ENCODE results near the gene SMARCA1. TPM values are rescaled to one million over a fixed set of nuclear protein-coding genes. Genes with fewer than 3 reads are reported as not detected.

Gene SMARCA1
- total RNA-seq, 8 experiments from 2014 or later, result 27.6 to 68.7 (median 40.6) TPM

DNA sequence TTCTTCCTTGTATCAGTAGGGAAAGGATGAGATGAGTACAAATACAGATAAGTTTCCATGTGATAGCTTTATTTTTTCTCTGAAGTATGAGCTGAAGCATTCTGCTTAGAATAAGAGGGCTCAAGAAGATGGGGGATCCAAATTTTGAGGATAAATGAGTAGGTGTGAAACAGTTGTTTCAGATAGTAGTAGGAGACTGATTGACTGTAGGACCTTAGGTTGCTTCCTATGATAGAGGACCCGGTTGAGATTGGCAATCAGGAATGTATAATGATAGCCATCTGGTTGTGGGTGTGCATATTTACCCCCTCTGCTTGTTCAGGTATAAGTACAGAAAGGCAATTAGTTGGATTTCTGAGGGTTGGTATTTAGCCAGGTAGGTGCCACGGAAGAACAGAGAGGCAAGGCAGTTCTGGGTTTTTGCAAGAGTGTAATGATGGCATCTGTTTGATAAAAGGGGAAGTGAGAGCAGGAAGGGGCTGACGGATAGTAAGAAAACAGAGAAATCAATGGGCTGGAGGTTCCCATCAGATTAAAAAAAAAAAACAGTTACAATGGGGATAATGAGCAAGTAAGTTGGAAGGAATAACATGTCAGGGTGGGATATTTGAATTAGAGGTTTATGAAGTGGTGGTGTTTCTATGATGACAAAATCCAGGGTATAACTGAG is 30.5 kb upstream of the SMARCA1 start:
- Histone ChIP-seq H3K27ac (no peak overlapping the region), H3K4me3 (no peak overlapping the region), H3K4me1 (replicated peaks in 1 of 2) (no peaks in the 10 kb centered on the region)
- WGBS, 10 experiments, result 62 to 100% (median 100%) methylated on average over 1 to 3 of the region's 3 CpGs; no CpG with 5 or more reads in 4 of the 10 experiments
- in situ Hi-C loops (cut with MboI; ENCODE audit: low pct_unique_long_range_greater_than_20kb in 2 of 9, low sequenced_read_pairs in 9 of 9, unreplicated experiment in 9 of 9), result no loop called here
- no peak for ATAC-seq (replicated peaks in 6 of 8)

DNA sequence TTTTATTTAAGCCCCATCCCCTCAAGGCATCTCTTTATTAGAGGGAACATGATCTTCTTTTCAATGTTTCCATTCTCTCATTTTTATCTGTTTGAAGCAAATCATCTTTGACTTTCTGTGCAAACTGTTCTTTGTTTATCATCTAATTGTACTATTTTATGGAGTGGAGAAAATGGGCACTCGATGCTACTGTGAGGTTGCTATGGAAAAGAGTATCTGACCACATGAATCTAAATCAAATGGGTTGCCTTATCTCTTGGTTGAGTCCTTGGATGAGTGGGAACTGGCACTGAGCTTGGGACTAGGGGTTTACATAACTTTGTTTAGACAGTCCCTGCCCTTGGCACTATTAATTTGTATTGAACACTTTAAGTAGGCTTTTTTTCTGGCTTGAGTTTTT is 25.8 kb upstream of the SMARCA1 start:
- ATAC-seq (replicated peaks in 6 of 8), result peak in 1 of 8 experiments; percentile 29

DNA sequence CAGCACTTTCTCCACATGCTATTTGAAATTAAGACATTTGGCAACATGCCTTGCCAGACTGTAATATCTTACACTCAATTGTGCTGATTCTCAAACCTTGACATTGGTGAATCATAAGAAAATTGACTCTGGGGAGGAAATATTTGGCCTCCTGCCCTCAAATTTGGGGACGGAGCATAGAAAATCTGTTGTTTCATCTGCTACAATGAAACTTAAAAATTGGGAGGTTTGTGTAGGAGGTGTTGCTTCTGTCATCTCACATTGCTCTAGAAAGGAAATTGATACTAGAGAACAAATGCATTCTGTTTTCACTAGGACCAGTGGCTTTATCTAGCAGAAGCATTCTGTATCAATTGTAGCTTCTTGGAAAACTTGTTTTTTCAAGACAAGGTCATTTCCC is 22.1 kb upstream of the SMARCA1 start:
- H3K27ac ChIP-seq, result no peak overlapping the region
- H3K4me1 ChIP-seq (replicated peaks in 1 of 2), result peaks cover 0 to 4% of the 10 kb centered on the region in 2 donors
- no peak overlapping the region for H3K4me3 ChIP-seq
- ATAC-seq (replicated peaks in 6 of 8), result no peak
- WGBS, 10 experiments, result 83 to 100% methylated on average over 1 of the region's 1 CpG; no CpG with 5 or more reads in 8 of the 10 experiments
- in situ Hi-C loops (cut with MboI; ENCODE audit: low pct_unique_long_range_greater_than_20kb in 2 of 9, low sequenced_read_pairs in 9 of 9, unreplicated experiment in 9 of 9), result no loop called here

More for the DNA sequence above, 25.8 kb upstream of the SMARCA1 start:
- no peak overlapping the region for H3K27ac ChIP-seq
- H3K4me1 ChIP-seq (replicated peaks in 1 of 2), result no peaks in the 10 kb centered on the region
- in situ Hi-C loops (cut with MboI; ENCODE audit: low pct_unique_long_range_greater_than_20kb in 2 of 9, low sequenced_read_pairs in 9 of 9, unreplicated experiment in 9 of 9), result no loop called here
- no peak overlapping the region for H3K4me3 ChIP-seq
- 13 to 100% (median 20%) methylated on average over 1 of the region's 1 CpG; no CpG with 5 or more reads in 5 of the 10 experiments for WGBS, 10 experiments

- Histone ChIP-seq H3K4me1 (replicated peaks in 1 of 2) (peaks cover 0 to 5% of the 10 kb centered on the region in 2 donors), H3K27ac (no peak overlapping the region), H3K4me3 (no peak overlapping the region)
- in situ Hi-C loops (cut with MboI; ENCODE audit: low pct_unique_long_range_greater_than_20kb in 2 of 9, low sequenced_read_pairs in 9 of 9, unreplicated experiment in 9 of 9), result no loop called here
- WGBS, 10 experiments, result 27 to 83% (median 75%) methylated on average over 1 to 2 of the region's 2 CpGs; no CpG with 5 or more reads in 5 of the 10 experiments
- no peak for ATAC-seq (replicated peaks in 6 of 8)
Measured at GRCh38 chrX:129544780-129545179, 21.5 kb upstream of the SMARCA1 start.

- Histone ChIP-seq H3K4me3 (peak overlapping the region; percentile 59 to 100 (median 70)), H3K4me1 (replicated peaks in 1 of 2) (peaks cover 0 to 9% of the 10 kb centered on the region in 2 donors), H3K27ac (no peak overlapping the region)
- WGBS, 10 experiments, result 0 to 50% (median 9%) methylated on average over 1 of the region's 14 CpGs; no CpG with 5 or more reads in 7 of the 10 experiments
- peak; percentile 38 to 65 (median 55) for ATAC-seq (replicated peaks in 6 of 8)
- in situ Hi-C loops (cut with MboI; ENCODE audit: low pct_unique_long_range_greater_than_20kb in 2 of 9, low sequenced_read_pairs in 9 of 9, unreplicated experiment in 9 of 9), result no loop called here
Measured at GRCh38 chrX:129540722-129541184, 17.5 kb upstream of the SMARCA1 start.

GRCh38 chrX:129540068-129540653 is 16.9 kb upstream of the SMARCA1 start, which contains the start of gene OCRL:
OCRL (plus strand) TSS chrX:129540259; CDS start chrX:129540440, 181 bp downstream.
- 20% methylated on average over 3 of the region's 60 CpGs; no CpG with 5 or more reads in 9 of the 10 experiments for WGBS, 10 experiments
- H3K4me3 ChIP-seq, result peak within 1 kb of the TSS; percentile 59 to 100 (median 70)
- peaks cover 0 to 9% of the 10 kb centered on the region in 2 donors for H3K4me1 ChIP-seq (replicated peaks in 1 of 2)
- peak; percentile 88 to 99 (median 94) for ATAC-seq (replicated peaks in 6 of 8)
- in situ Hi-C loops (cut with MboI; ENCODE audit: low pct_unique_long_range_greater_than_20kb in 2 of 9, low sequenced_read_pairs in 9 of 9, unreplicated experiment in 9 of 9), result no loop called here
- H3K27ac ChIP-seq, result peak within 1 kb of the TSS; percentile 85 to 89

- peak in 1 of 8 experiments; percentile 42 for ATAC-seq (replicated peaks in 6 of 8)
- in situ Hi-C loops (cut with MboI; ENCODE audit: low pct_unique_long_range_greater_than_20kb in 2 of 9, low sequenced_read_pairs in 9 of 9, unreplicated experiment in 9 of 9), result no loop called here
- Histone ChIP-seq H3K4me1 (replicated peaks in 1 of 2) (peaks cover 0 to 5% of the 10 kb centered on the region in 2 donors), H3K27ac (no peak overlapping the region), H3K4me3 (no peak overlapping the region)
- 20 to 92% (median 60%) methylated on average over 1 to 4 of the region's 4 CpGs; no CpG with 5 or more reads in 4 of the 10 experiments for WGBS, 10 experiments
Measured at GRCh38 chrX:129534816-129535578, 11.7 kb upstream of the SMARCA1 start.

GRCh38 chrX:129531132-129531531 is 7.8 kb upstream of the SMARCA1 start:
- in situ Hi-C loops (cut with MboI; ENCODE audit: low pct_unique_long_range_greater_than_20kb in 2 of 9, low sequenced_read_pairs in 9 of 9, unreplicated experiment in 9 of 9), result no loop called here
- ATAC-seq (replicated peaks in 6 of 8), result no peak
- 0 to 80% methylated on average over 1 of the region's 1 CpG; no CpG with 5 or more reads in 8 of the 10 experiments for WGBS, 10 experiments

DNA sequence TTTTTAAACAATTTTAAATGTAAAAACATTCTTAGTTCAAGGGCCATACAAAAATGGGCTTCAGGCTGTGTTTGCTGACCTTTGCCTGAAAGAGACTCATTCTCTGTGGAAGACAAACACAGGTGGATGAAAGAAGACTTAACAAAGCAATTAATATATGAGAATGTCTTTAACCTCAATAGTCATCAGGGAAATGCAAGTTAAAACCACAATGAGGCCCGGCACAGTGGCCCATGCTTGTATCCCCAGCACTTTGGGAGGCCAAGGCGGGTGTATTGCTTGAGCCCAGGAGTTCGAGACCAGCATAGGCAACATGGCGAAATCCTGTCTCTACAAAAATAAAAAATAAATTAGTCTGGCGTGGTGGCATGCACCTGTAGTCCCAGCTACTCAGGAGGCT is 7.1 kb upstream of the SMARCA1 start:
- H3K4me3 ChIP-seq, result no peak overlapping the region
- WGBS, 10 experiments, result 31% methylated on average over 5 of the region's 5 CpGs; no CpG with 5 or more reads in 9 of the 10 experiments
- no peak for ATAC-seq (replicated peaks in 6 of 8)
- no peaks in the 10 kb centered on the region for H3K4me1 ChIP-seq (replicated peaks in 1 of 2)
- in situ Hi-C loops (cut with MboI; ENCODE audit: low pct_unique_long_range_greater_than_20kb in 2 of 9, low sequenced_read_pairs in 9 of 9, unreplicated experiment in 9 of 9), result no loop called here
- H3K27ac ChIP-seq, result no peak overlapping the region

More at GRCh38 chrX:129531132-129531531, 7.8 kb upstream of the SMARCA1 start:
- Histone ChIP-seq H3K4me1 (replicated peaks in 1 of 2) (no peaks in the 10 kb centered on the region), H3K27ac (no peak overlapping the region), H3K4me3 (no peak overlapping the region)

GRCh38 chrX:129529685-129530281 is 6.5 kb upstream of the SMARCA1 start:
- Histone ChIP-seq H3K27ac (no peak overlapping the region), H3K4me1 (replicated peaks in 1 of 2) (no peaks in the 10 kb centered on the region), H3K4me3 (no peak overlapping the region)
- in situ Hi-C loops (cut with MboI; ENCODE audit: low pct_unique_long_range_greater_than_20kb in 2 of 9, low sequenced_read_pairs in 9 of 9, unreplicated experiment in 9 of 9), result no loop called here
- 0 to 67% (median 30%) methylated on average over 1 to 4 of the region's 4 CpGs; no CpG with 5 or more reads in 5 of the 10 experiments for WGBS, 10 experiments
- peak in 1 of 8 experiments; percentile 50 for ATAC-seq (replicated peaks in 6 of 8)

- Histone ChIP-seq H3K27ac (no peak overlapping the region), H3K4me3 (no peak overlapping the region), H3K4me1 (replicated peaks in 1 of 2) (peaks cover 2% of the 10 kb centered on the region in 2 donors)
- in situ Hi-C loops (cut with MboI; ENCODE audit: low pct_unique_long_range_greater_than_20kb in 2 of 9, low sequenced_read_pairs in 9 of 9, unreplicated experiment in 9 of 9), result no loop called here
- ATAC-seq (replicated peaks in 6 of 8), result no peak
- 0 to 83% (median 65%) methylated on average over 1 to 3 of the region's 3 CpGs; no CpG with 5 or more reads in 4 of the 10 experiments for WGBS, 10 experiments
Measured at GRCh38 chrX:129525896-129526295, 2.6 kb upstream of the SMARCA1 start.

- H3K4me1 ChIP-seq (replicated peaks in 1 of 2), result peaks cover 3 to 5% of the 10 kb centered on the region in 2 donors
- 14 to 100% (median 67%) methylated on average over 1 to 4 of the region's 4 CpGs; no CpG with 5 or more reads in 5 of the 10 experiments for WGBS, 10 experiments
- no peak overlapping the region for H3K27ac ChIP-seq
- in situ Hi-C loops (cut with MboI; ENCODE audit: low pct_unique_long_range_greater_than_20kb in 2 of 9, low sequenced_read_pairs in 9 of 9, unreplicated experiment in 9 of 9), result no loop called here
- no peak overlapping the region for H3K4me3 ChIP-seq
- ATAC-seq (replicated peaks in 6 of 8), result peak in 3 of 8 experiments; percentile 6 to 39 (median 8)
Measured at GRCh38 chrX:129525162-129525561, 1.9 kb upstream of the SMARCA1 start.

Data from motor neuron (in vitro differentiated cells).